Islet of Langerhans (tissue), 1 donor: ENCODE measurements around the gene PSAPL1.

Source experiments
- FAIRE-seq: peaks from one replicate; lab custom pipeline; 2011; peaks lifted over from hg19 to GRCh38; lab: Jason Lieb, UNC

The PSAPL1 gene

GRCh38 chr4:7434766-7435150, at the start of gene PSAPL1:
PSAPL1 (minus strand) TSS chr4:7434930; CDS start chr4:7434879, 51 bp downstream.
- no peak for FAIRE-seq

GRCh38 chr4:7481227-7481626, 46.5 kb upstream of the PSAPL1 start:
- FAIRE-seq = no peak

- no peak for FAIRE-seq
Observed at GRCh38 chr4:7480423-7480822, 45.7 kb upstream of the PSAPL1 start.

DNA sequence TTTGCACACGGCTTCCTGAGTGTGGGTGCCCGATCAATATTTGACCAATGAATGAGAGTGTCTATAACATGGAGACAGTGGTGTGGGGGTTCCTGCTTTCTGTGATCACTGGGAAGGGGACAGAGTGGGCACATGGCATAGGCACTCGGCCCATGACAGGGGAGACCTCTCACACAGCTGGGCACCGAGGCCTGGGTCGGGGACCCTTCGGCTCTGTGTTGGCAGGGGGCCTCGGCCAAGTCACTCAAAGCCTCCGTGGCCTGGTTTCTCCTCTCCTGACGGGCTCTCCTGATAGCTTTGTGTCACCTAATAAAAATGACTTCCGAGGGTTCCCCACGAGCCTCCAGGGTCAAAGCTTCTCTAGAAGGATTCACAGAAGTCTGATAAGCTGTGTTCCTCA, 43.9 kb upstream of the PSAPL1 start:
- no peak for FAIRE-seq

DNA sequence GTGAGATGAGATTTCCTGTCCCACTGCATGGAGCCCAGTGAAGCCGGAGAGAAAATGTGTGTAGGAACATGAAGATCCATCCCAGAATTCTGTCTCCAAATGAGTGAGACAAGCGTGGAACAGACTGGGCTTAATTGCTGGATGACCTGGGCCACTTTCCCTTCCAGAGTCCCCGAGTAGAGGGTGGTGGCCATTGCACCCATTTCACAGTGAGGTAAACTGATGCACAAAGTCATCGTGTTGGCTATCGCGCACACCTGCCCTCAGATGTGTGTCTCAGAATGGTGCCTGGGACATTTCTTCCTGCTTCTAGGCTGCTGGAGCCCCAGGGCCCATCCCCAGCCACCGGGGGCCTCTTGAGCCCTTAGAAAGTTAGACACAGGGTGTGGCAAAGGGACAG, 43.0 kb upstream of the PSAPL1 start:
- no peak for FAIRE-seq

DNA sequence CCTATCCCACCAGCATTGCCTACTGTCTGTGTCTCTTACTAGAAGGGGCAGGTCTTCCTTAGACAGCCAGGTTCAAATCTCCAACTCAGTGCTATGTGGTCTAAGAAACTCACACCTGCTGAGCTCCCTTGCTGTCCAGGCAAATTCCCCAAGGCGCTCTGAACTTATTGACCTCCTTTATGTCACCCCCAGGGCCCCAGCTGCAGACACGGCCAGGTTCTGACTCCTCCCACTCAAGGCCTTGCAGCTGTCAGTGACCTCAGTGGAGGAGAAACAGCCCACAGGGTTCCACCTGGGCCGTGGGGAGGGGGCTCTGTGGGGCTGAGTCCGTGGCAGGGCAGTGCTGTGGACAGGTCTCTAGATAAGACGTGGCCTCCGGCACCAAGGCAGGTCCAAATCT, 42.1 kb upstream of the PSAPL1 start:
- FAIRE-seq = no peak

GRCh38 chr4:7475207-7475606, 40.5 kb upstream of the PSAPL1 start:
- FAIRE-seq = no peak

DNA sequence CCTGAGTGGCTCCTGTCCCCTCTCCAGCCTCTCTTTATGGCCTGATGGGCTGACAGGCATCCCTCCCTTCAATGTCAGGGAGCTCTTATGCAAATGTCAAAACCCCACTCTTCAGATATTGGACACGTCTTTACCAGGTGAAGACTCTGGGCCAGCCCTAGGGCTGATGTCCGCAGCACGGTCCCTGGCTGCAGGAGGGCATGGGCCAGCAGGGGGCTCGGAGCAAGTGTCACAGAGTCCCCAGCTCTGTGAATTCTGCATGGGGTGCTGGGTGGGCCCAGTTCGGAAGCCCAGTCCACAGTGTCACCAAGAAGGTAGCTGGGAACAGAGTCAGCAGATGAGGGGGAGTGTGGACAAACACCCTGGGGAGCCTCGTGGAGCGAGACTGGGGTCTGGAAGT, 39.6 kb upstream of the PSAPL1 start:
- no peak for FAIRE-seq

- no peak for FAIRE-seq
Observed at GRCh38 chr4:7473081-7473480, 38.4 kb upstream of the PSAPL1 start.

- no peak for FAIRE-seq
Observed at GRCh38 chr4:7472442-7473013, 37.8 kb upstream of the PSAPL1 start.

DNA sequence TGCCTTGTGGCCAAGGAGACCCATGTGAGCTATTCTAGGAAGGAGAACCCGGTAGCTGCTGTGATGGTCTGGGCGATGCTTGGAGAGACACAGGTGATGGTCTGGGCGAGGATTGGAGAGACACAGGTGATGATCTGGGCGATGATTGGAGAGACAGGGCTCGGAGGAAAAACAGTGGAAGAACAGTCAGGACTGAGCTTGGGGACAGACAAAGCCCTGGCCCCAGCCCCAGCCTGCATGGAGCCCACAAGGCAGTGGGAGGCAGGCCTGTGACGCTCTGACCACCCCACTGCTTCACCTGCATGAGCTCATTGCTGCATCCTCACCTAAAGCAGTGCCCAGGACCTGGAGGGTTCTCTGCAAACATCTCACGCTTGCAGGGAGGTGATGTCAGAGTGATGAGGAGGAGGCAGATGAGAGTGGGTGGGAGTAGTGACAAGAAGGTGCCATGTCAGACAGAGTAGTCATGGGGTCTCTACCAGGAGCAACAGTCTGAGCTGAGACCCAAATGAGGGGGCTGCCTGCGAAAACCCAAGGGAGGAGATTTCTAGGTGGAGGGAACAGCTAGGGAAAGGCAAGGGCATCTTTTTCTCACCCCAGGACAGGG, 35.9 kb upstream of the PSAPL1 start:
- FAIRE-seq = no peak

DNA sequence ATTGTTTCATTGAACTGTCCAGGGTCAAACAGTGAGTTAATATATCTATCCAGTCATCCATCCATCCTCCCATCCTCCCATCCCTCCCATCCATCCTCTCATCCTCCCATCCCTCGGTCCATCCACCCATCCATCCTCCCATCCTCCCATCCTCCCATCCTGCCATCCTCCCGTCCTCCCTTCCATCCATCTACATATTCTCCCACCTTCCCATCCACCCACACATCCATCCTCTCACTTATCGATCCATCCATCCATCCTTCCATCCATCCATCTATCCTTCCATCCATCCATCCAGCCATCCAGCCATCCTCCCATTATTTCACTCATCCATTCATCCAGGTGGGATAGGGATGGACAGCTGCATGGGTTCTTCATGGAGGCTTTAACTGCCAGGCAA, 35.4 kb upstream of the PSAPL1 start:
- FAIRE-seq = no peak

DNA sequence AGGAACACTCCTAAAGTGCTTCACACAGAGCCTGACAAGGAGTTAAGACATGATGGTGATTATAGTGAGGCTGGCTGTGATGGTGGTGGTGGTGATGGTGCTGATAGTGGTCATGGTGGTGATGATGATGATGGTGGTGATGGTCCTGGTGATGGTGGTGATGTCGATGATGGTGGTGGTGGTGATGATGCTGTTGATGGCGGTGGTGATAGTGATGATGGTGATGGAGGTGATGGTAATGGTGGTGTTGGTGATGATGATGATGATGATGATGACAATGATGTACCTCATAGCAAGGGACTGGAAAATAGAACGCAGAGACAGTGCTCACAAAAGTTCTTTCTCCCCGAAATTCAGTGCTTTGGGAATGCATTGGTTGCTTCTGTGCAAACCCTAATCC, 34.3 kb upstream of the PSAPL1 start:
- no peak for FAIRE-seq

DNA sequence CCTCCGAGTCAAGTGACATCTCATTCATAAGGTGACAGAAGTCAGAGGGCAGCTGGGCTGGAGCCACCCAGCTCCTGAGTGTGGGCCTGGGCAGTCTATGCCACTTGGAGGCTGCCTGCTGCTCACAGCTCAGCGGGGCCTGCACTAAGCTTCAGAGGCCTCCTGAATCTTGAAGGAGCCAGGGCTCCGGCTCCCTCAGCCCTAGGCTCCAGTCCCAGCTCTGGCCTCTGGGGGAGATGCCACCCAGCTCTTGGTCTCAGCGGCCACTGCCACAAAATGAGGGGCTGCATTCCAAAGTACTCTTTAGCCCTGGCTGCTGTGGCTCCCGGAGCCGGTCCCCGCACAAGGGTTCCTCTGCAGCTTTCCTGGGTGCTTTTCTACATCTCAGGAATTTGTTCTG, 32.7 kb upstream of the PSAPL1 start:
- FAIRE-seq = no peak

- FAIRE-seq = no peak
Observed at GRCh38 chr4:7466904-7467303, 32.2 kb upstream of the PSAPL1 start.

- FAIRE-seq = no peak
Observed at GRCh38 chr4:7466215-7466614, 31.5 kb upstream of the PSAPL1 start.

- FAIRE-seq = no peak
Observed at GRCh38 chr4:7465017-7465416, 30.3 kb upstream of the PSAPL1 start.

DNA sequence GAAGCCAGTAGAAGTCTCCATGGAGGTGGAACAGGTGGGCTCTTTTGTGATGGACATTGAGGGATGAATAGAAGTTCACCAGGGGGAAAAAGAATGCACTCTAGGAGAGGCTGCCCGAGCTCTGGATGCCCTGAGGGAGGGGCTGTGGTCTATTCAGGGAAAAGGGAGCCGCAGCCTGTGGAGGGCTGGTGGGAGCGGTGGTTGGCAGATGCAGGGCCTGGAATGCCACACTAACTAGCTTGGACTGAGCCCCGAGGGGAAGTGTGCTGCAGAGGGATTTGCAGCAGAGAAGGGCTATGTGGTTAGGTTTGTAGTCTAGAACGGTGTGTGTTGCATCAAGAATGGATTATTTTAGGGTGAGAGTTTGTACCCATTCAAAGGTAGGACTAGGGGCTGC, 29.5 kb upstream of the PSAPL1 start:
- no peak for FAIRE-seq

- no peak for FAIRE-seq
Observed at GRCh38 chr4:7463566-7464258, 29.0 kb upstream of the PSAPL1 start.

GRCh38 chr4:7462509-7462971, 27.8 kb upstream of the PSAPL1 start:
- no peak for FAIRE-seq

DNA sequence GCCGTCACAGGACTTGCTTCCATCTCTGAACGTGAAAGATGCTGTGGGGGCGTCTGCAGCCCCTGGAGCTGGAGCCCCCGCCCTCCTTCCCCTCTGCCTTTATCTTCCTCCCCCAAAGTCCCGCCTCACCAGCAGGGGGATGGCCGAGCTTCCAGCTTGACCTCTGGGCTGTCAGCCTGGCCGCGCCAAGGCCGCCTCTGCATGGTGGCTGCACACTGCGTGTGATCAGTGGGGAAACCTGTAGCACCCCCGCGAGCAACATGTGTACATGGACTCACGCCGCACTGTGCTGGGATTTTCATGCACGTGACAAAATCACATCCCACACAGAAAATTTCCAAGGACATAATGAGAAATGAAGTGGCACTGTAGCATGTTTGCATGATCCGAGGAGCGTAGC, 26.5 kb upstream of the PSAPL1 start:
- no peak for FAIRE-seq

DNA sequence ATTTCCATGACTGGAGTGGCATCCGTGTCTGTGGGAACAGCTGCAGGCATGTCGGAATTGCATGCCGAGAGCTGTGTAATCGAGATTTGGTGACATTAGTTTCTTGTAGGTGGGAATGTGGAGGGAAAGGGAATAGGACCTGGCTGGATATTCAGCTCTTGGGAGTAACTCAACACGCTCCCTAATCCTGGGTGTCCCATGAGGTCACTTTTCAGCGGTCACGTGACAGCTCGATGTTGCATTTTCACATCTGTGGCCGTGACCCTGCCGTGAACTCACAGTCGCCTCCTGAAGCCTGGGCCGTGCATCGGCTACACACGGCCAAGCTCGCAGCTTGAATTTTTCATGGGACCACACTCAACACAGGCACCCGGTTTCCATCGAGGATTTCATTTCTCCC, 25.8 kb upstream of the PSAPL1 start:
- no peak for FAIRE-seq

DNA sequence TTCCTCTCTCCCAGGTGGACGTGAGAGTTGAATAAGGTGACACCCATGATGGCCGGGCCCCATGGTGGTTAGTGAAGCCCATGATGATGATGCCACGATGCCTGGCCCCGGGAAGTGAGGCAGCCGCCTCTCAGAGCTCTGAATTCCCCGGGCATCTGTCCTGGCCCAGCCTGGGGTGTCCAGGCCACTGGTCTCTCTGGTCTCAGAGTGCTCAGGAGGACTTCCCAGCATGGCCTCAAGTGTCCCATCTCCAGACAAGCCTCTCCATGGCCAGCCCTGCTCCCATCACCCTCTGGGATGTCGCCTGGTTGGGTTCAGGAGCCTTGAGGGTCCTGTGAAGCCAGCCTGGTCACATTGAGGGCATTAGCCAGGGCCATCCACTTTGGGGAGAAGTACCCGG, 24.7 kb upstream of the PSAPL1 start:
- no peak for FAIRE-seq

GRCh38 chr4:7458477-7458876, 23.7 kb upstream of the PSAPL1 start:
- no peak for FAIRE-seq
